Measurements from ENCODE around the gene NCKAP5. TPM values are rescaled to one million over a fixed set of nuclear protein-coding genes. Genes with fewer than 3 reads are reported as not detected.

NCKAP5 gene
- total and polyA plus RNA-seq, 7 experiments from 2014 or later: 0.12 TPM; not detected in 6

DNA sequence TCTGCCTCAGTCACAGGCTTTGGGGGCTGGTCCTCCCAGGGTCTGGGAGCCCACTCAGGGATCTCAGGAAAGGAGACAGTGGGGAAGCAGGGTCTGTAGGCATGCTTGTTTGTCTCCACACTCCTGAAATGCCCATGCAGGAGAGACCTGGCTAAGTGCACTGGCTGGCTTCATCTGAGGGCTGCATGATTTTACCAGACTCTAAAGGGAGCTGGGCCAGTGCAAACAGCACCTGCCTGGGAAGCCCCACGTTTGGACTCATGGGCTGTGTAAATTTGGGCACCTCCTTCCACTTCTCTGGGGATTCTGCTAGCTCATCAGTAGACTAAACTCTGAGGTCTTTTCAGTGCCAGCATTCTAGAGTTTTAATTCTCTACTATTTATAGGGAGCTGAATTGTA, 931.9 kb downstream of the NCKAP5 start:
- Mint-ChIP-seq H3K36me3 (no peaks in the 10 kb centered on the region), H3K4me3 (no peak overlapping the region), H3K27me3 (peaks cover 0 to 11% (median 4%) of the 10 kb centered on the region in 5 donors), H3K9me3 (peaks cover 0 to 14% (median 6%) of the 10 kb centered on the region in 11 donors), H3K27ac (no peak overlapping the region), H3K4me1 (peaks cover 0 to 2% (median 0%) of the 10 kb centered on the region in 7 donors)
- DNase-seq: no peak
- ChIA-PET POLR2A (no interaction called here), CTCF (no interaction called here)
- ATAC-seq: no peak
- Histone ChIP-seq H3K27ac (ENCODE audit: low read depth, low read length) (no peak overlapping the region), H3K9me3 (ENCODE audit: control insufficient read depth in 2 of 3, low read length in 3 of 3) (peaks cover 0 to 3% (median 0%) of the 10 kb centered on the region in 3 experiments), H3K4me1 (ENCODE audit: control insufficient read depth in 2 of 2, insufficient read depth in 2 of 2, low read length in 2 of 2) (no peaks in the 10 kb centered on the region), H3K36me3 (ENCODE audit: control insufficient read depth in 2 of 3, insufficient read depth in 3 of 3, low read length in 3 of 3) (no peaks in the 10 kb centered on the region), H3K4me3 (ENCODE audit: low read length) (no peak overlapping the region), H3K27me3 (ENCODE audit: control insufficient read depth in 2 of 2, insufficient read depth in 2 of 2, low read length in 2 of 2) (no peaks in the 10 kb centered on the region)
- intact Hi-C loops (cut with micrococcal nuclease): no loop called here

DNA sequence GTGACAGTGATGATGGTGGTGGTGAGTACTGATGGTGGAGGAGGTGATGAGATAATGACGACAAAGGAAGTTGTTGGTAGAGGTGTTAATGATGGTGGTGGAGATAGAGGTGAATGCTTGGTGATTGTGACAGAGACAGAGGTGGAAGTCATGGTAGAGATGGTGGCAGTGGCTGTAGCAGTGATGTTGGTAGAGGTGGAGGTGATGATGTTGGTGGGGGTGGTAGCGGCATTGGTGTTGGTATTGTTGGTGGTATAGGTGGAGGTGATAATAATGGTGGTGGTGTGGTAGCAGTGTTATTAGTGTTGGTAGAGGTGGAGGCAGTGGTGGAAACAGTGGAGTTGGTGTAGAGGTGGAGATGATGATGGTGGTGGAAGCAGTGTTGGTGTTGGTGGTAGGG, 934.6 kb downstream of the NCKAP5 start:
- CTCF ChIA-PET: no interaction called here
- peaks cover 0 to 23% (median 3%) of the 10 kb centered on the region in 11 donors for H3K9me3 Mint-ChIP-seq
- H3K4me1 ChIP-seq (ENCODE audit: control insufficient read depth in 2 of 2, insufficient read depth in 2 of 2, low read length in 2 of 2): no peaks in the 10 kb centered on the region
- no peaks in the 10 kb centered on the region for H3K27me3 ChIP-seq (ENCODE audit: control insufficient read depth in 2 of 2, insufficient read depth in 2 of 2, low read length in 2 of 2)
- no peak overlapping the region for H3K4me3 ChIP-seq (ENCODE audit: low read length)
- H3K36me3 Mint-ChIP-seq: no peaks in the 10 kb centered on the region
- H3K27ac ChIP-seq (ENCODE audit: low read depth, low read length): no peak overlapping the region
- H3K4me1 Mint-ChIP-seq: peaks cover 0 to 2% (median 0%) of the 10 kb centered on the region in 7 donors
- POLR2A ChIA-PET: no interaction called here
- H3K27ac Mint-ChIP-seq: no peak overlapping the region
- H3K4me3 Mint-ChIP-seq: no peak overlapping the region
- H3K27me3 Mint-ChIP-seq: peaks cover 0 to 11% (median 4%) of the 10 kb centered on the region in 5 donors
- intact Hi-C loops (cut with micrococcal nuclease): no loop called here
- H3K36me3 ChIP-seq (ENCODE audit: control insufficient read depth in 2 of 3, insufficient read depth in 3 of 3, low read length in 3 of 3): no peaks in the 10 kb centered on the region
- peaks cover 0 to 3% (median 0%) of the 10 kb centered on the region in 3 experiments for H3K9me3 ChIP-seq (ENCODE audit: control insufficient read depth in 2 of 3, low read length in 3 of 3)
- DNase-seq: no peak
- ATAC-seq: no peak

DNA sequence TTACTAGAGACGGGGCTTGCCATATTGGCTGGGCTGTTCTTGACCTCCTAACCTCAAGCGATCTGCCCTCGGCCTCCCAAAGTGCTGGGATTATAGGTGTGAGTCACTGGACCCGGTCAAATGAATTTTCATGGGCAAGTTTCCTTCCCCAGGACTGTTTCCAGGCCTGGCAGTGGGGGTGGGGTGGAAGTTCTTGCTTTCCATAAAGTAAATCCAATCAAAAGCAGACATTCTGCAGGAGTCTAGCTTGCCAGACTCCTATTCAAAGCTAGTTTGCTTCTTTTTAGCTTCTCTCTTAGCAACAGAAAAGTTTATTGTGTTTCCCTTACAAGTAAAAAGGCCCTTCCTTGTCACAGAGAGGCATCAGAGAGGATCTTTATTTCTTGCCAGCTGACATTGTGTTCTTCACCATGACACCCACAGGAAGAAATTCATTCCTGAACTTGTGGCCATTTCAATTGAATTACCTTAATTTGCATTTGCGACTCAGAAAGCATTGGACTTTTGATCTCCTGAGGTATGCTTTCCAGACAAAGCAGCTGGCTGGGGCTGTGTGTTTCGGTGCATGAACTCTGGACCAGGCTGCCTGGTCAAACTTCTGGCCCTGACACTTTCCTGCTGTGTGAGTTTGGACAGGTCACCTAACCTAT, 936.1 kb downstream of the NCKAP5 start:
- Histone ChIP-seq H3K4me1 (ENCODE audit: control insufficient read depth in 2 of 2, insufficient read depth in 2 of 2, low read length in 2 of 2) (no peaks in the 10 kb centered on the region), H3K27ac (ENCODE audit: low read depth, low read length) (no peak overlapping the region), H3K36me3 (ENCODE audit: control insufficient read depth in 2 of 3, insufficient read depth in 3 of 3, low read length in 3 of 3) (no peaks in the 10 kb centered on the region), H3K27me3 (ENCODE audit: control insufficient read depth in 2 of 2, insufficient read depth in 2 of 2, low read length in 2 of 2) (no peaks in the 10 kb centered on the region), H3K9me3 (ENCODE audit: control insufficient read depth in 2 of 3, low read length in 3 of 3) (peaks cover 0 to 3% (median 0%) of the 10 kb centered on the region in 3 experiments), H3K4me3 (ENCODE audit: low read length) (no peak overlapping the region)
- DNase-seq: no peak
- Mint-ChIP-seq H3K36me3 (no peaks in the 10 kb centered on the region), H3K4me3 (no peak overlapping the region), H3K27ac (no peak overlapping the region), H3K27me3 (peaks cover 0 to 11% (median 0%) of the 10 kb centered on the region in 5 donors), H3K9me3 (peaks cover 0 to 27% (median 3%) of the 10 kb centered on the region in 11 donors), H3K4me1 (peaks cover 0 to 2% (median 0%) of the 10 kb centered on the region in 7 donors)
- ATAC-seq: no peak
- intact Hi-C loops (cut with micrococcal nuclease): no loop called here
- POLR2A ChIA-PET: no interaction called here
- CTCF ChIA-PET: no interaction called here

DNA sequence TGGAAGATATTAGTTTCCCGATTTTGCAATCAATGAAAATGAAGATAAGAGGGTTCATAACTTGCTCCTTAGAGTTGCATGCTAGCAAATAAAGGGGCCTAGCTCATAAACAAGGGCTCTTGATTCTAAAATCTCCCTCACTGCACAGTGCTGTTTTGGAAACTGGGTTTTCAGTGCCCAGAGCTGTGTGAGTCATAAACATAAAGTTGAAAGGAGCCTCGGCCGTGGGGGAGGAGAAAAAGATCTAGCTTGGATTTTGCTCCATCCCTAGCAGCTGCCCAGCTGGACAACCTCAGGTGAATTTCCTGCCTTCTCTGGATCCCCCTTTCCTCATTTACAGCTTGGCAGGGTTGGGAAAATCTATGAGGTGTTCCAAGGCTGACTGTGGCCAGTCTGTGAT, 940.7 kb downstream of the NCKAP5 start:
- no peaks in the 10 kb centered on the region for H3K9me3 ChIP-seq (ENCODE audit: control insufficient read depth in 2 of 3, low read length in 3 of 3)
- ChIA-PET CTCF (no interaction called here), POLR2A (no interaction called here)
- H3K27ac ChIP-seq (ENCODE audit: low read depth, low read length): no peak overlapping the region
- Mint-ChIP-seq H3K4me3 (no peak overlapping the region), H3K36me3 (no peaks in the 10 kb centered on the region), H3K27me3 (no peaks in the 10 kb centered on the region), H3K4me1 (peaks cover 0 to 2% (median 0%) of the 10 kb centered on the region in 7 donors), H3K27ac (no peak overlapping the region), H3K9me3 (peaks cover 0 to 19% (median 1%) of the 10 kb centered on the region in 11 donors)
- no peaks in the 10 kb centered on the region for H3K36me3 ChIP-seq (ENCODE audit: control insufficient read depth in 2 of 3, insufficient read depth in 3 of 3, low read length in 3 of 3)
- intact Hi-C loops (cut with micrococcal nuclease): no loop called here
- no peak for DNase-seq
- no peak for ATAC-seq
- no peak overlapping the region for H3K4me3 ChIP-seq (ENCODE audit: low read length)
- no peaks in the 10 kb centered on the region for H3K4me1 ChIP-seq (ENCODE audit: control insufficient read depth in 2 of 2, insufficient read depth in 2 of 2, low read length in 2 of 2)
- no peaks in the 10 kb centered on the region for H3K27me3 ChIP-seq (ENCODE audit: control insufficient read depth in 2 of 2, insufficient read depth in 2 of 2, low read length in 2 of 2)

GRCh38 chr2:132623096-132623839, 945.0 kb downstream of the NCKAP5 start:
- Histone ChIP-seq H3K4me1 (ENCODE audit: control insufficient read depth in 2 of 2, insufficient read depth in 2 of 2, low read length in 2 of 2) (no peaks in the 10 kb centered on the region), H3K36me3 (ENCODE audit: control insufficient read depth in 2 of 3, insufficient read depth in 3 of 3, low read length in 3 of 3) (no peaks in the 10 kb centered on the region), H3K27me3 (ENCODE audit: control insufficient read depth in 2 of 2, insufficient read depth in 2 of 2, low read length in 2 of 2) (no peaks in the 10 kb centered on the region), H3K4me3 (ENCODE audit: low read length) (no peak overlapping the region), H3K27ac (ENCODE audit: low read depth, low read length) (no peak overlapping the region), H3K9me3 (ENCODE audit: control insufficient read depth in 2 of 3, low read length in 3 of 3) (no peaks in the 10 kb centered on the region)
- Mint-ChIP-seq H3K27ac (no peak overlapping the region), H3K4me1 (peaks cover 0 to 2% (median 0%) of the 10 kb centered on the region in 7 donors), H3K36me3 (no peaks in the 10 kb centered on the region), H3K9me3 (peaks cover 0 to 9% (median 0%) of the 10 kb centered on the region in 11 donors), H3K4me3 (no peak overlapping the region), H3K27me3 (peaks cover 0 to 5% (median 0%) of the 10 kb centered on the region in 5 donors)
- intact Hi-C loops (cut with micrococcal nuclease): no loop called here
- POLR2A ChIA-PET: no interaction called here
- no peak for ATAC-seq
- no peak for DNase-seq
- CTCF ChIA-PET: no interaction called here

Measured in naive thymus-derived CD4-positive, alpha-beta T cell (primary cell).